ACHN (cell line): Measurements from ENCODE around the gene NR3C2.
"Not testable (repeated sequence)": the region's sequence is repeated elsewhere in the genome, so short reads cannot be mapped to it uniquely, and the experiment has no call there.

Experiments used
- DNase-seq: peaks from one replicate; pipeline ENCODE4 v3.0.0-alpha.2; 2015
- in situ Hi-C: cut with HindIII; loops from 2 replicates; pipeline ENCODE4 v1.10.0; 2017; ENCODE audit warnings: low sequenced_read_pairs, low pct_ligation_motif_present, low pct_unique_long_range_greater_than_20kb

NR3C2 gene

DNA sequence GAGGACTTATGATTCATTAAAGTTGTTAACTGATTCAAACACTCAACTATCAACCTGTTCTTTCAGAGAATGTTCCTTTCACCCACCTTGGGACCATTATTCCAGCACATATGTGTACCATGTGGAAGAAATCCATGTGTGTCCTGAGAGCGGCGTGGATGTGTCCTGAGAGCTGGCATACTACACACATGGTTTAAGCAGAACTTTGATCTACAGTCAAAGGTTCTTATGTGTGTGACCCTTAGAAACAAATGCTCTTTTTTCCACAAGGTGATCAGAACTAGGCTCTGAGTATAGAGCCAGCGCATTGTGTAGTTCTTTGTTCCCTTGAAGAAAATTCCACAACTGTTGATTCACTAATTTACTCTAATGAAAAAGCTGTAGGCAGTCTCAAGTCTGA lies 332.0 kb downstream of the NR3C2 start:
- in situ Hi-C loops = no loop called here
- DNase-seq = no peak

DNA sequence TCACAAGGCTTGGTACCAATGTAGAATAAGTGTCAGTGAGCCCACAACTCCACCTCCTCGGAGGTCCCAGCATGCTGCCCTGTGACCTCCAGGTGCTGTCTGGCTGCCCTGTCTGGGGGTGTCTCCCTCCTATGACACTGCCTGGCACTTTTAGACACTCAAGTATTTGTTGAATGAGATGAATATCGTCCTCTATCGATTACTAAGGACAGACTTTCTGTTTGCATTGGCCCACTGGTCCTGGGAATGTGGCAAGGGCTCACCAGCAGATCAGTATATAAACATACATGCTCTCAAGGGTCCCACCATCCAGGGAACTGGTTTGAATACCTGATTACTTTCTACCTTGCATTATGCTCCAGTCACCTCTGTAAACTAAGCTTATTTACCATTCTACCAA lies 333.0 kb downstream of the NR3C2 start:
- in situ Hi-C loops = no loop called here
- DNase-seq = no peak

DNA sequence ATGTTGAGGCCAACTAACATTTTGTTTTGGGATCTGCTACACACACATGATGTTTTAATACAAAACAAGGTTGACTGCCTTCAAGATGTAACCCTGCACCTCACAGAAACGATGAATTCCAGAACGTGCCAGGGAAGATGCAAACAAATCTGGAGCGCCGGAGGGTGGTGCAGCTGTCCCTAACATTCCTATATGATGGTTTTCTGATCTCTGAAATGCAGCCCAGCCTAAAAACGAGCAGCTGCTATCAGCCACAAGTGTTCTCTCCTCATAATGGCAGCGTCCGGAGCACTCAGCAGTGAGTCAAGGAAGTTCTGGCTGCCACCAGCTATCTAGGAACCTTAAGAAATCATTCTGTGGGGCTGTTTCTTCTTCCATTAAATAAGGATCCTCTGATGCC lies 333.4 kb downstream of the NR3C2 start:
- in situ Hi-C loops = no loop called here
- DNase-seq = no peak

DNA sequence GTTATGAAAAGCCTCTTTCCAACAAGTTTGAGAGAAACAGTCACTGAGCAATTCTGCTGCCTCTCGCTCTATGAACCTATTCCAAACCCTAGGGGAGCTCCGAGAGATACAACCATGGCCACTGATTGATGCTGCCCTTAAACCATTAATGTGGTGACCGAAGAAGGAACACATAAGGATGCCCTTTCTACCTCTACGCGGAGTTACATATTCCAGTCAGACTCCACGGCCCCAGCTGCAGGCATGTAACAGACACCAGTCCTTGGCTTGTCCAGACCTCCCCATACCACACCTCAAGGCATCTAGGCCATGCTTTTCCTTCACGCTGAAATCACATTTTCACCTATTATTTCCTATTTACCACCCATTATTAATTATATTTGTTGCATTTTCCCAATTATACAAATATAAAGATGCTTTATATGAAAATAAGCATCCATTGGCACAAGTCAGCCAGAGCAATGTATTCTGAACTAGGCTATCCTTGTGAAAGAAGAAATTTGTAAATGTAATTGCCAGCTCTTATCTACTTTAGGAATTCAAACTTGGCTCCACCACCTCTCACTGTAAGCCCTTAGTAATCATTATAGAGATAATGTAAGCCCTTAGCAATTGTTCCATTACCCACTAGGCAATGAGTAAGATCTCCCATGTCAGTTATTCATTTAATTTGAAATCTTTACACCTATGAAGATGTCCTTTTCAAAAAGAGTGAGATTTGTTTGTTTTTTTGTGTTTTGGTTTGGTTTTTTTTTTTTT lies 338.4 kb downstream of the NR3C2 start:
- in situ Hi-C loops = no loop called here

DNA sequence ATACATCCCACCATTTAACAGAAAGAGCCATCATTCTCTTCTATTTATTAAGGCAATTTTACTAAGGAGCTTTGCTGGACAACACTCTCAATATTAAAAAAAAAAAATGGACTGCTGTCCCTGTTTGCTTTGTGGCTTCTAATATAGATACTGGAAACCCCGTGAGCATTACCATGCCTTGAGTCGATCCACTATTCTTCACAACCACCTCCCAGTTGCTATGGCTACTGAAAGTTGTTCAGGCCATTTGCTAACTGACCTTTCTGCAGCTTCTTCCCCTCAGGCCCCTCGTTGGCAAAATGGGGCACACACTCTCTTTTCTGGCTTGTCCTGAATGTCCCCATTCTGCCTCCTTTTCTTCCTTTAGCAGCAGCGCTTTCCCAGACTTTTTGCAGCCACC lies 340.4 kb downstream of the NR3C2 start:
- no peak for DNase-seq
- in situ Hi-C loops = no loop called here

More for the DNA sequence above, 338.4 kb downstream of the NR3C2 start:
- DNase-seq = no peak

DNA sequence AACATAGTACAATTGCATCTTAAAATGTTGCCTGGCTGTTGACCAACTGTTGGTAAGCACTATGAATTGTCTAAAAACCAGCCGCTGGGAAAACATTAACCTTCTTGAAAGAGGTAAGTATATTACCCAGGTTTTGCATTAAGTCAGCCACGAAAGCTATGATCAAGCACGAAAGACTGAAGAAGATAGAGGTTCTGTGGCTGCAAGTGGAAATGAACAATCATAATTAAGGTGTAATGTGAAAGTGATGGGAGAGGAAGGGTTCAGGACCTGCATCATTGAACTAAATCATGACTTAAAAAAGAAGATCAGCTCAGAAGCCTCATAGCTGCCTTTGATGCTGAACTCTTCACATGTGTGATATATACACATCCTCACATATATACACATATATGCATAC lies 341.0 kb downstream of the NR3C2 start:
- DNase-seq = no peak
- in situ Hi-C loops = no loop called here

DNA sequence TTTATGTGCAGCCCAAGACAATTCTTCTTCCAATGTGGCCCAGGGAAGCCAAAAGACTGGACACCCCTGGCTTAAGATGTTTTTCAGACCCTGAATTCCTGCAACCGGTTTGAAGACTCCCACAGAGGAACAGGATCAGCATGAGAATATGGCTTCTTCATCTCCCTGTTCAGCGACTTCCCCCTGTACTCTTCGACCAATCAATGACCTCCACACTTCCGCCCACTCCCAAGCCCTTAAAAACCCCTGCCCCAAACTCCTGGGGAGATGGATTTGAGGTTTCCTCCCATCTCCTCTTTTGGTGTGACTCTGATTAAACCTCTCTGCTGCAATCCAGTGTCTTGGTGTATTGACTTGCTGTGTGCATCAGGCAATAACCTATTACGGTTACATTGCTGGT lies 344.4 kb downstream of the NR3C2 start:
- in situ Hi-C loops = no loop called here
- DNase-seq = no peak

DNA sequence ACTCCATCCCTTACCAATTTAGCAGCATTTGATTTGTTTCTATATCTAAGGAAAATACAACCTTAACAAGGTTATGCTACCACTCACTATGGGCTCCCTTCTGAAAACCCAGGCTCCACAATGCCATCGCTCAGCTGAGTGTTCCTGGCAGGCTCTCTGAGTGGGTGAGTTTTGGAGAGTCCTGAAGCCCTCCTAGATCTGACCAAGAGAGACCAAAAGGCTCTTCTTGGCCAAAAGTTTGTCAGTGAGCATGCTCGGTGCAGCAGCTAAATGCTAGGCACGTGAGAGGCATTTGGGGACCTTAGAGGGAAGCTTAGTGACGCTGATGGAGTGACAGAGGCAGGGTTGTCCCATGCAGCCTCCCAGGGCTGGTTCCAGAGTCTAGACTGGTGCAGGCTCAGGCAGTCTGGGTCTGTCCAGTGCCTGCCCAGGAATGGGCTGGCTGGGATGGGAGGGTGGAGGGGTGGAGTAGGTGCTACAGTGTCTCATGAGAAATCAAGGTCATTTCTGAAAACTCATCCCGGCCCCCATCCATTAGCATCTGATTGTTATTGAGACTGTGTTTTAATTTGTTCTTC lies 346.8 kb downstream of the NR3C2 start:
- DNase-seq = no peak
- in situ Hi-C loops = no loop called here

DNA sequence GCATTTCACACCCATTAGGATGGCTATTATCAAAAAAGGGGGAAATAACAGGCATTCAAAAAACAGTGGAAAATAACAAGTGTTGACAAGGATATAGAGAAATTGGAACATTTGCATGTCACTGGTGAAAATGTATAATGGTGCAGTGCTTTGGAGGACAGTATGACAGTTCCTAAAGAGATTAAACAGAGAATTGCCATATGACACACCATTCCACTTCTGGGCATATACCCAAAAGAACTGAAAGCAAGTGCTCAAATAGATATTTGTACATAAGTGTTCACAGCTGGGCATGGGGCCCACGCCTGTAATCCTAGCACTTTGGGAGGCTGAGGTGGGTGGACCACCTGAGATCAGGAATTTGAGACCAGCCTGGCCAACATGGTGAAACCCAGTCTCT lies 348.1 kb downstream of the NR3C2 start:
- in situ Hi-C loops = no loop called here
- no peak for DNase-seq

DNA sequence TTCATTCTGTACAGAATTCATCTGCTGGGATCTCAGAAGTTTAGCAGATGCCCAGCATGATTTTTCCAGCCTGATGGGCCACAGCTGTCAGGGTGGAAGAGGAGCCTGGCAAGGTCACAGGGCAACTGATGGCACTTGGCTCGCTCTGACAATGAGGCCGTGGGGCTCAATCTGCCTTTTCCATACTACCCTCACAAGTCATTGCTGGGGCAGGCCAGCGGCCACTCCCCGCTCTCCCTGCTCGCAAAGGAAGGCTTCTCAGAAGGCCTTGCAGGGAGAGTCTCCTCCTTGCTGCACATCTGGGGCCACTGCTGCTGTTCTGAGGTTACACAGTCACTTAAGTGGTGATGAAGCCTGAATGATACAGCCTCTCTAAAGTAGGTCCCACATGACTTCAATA lies 349.1 kb downstream of the NR3C2 start:
- in situ Hi-C loops = no loop called here
- DNase-seq = no peak

DNA sequence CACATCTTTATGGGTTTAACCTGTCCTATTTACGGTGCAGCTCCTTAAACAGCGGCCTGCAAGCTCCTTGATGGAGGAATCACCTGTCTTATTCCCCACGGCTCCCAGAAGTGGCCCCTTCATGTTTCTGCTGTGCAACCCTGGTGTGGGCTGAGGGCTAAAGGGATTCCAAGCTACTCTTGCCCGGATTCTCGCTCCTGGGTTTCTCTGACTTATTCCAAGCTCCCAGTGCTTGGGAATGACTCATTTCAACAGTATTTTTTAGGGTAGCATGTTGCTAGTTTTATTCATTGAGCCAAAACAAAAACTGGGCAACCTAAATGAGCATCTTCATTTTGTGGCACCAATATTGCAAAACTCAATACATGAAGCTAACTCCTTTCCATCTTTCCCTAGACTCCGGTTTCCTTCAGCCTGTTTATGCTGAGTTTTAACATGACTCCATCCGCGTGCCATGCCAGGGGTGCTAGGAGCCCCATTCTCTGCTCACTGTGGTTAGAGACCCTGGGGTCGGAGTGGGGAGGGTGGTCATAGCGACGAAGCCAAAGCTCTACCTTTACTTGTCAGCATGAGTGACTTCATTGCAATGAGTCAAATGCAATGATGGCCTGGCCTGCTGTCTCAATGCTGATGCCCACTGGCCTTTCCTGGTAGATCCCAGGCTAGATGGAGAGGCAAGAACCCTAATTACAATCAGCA lies 349.7 kb downstream of the NR3C2 start:
- DNase-seq = no peak
- in situ Hi-C loops = no loop called here

DNA sequence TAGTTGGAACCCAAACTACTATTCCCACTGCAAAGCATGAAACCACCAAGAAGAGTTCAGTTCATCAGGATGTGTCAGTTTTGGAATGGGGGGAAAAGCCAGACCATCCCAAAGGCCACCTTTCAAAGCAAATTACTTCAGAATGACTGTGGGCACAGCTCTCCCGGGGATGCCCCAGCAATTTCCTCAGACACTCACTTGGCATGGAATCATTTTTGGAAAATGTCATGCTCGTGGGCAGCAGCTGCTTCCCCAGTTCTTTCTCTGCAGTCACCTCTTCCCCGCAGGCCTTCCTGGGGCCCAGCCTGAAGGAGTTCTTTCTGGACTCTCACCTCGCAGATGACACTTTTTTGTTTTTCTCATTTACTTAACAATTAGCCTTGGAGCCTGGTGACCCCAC lies 350.3 kb downstream of the NR3C2 start:
- in situ Hi-C loops = no loop called here
- no peak for DNase-seq

DNA sequence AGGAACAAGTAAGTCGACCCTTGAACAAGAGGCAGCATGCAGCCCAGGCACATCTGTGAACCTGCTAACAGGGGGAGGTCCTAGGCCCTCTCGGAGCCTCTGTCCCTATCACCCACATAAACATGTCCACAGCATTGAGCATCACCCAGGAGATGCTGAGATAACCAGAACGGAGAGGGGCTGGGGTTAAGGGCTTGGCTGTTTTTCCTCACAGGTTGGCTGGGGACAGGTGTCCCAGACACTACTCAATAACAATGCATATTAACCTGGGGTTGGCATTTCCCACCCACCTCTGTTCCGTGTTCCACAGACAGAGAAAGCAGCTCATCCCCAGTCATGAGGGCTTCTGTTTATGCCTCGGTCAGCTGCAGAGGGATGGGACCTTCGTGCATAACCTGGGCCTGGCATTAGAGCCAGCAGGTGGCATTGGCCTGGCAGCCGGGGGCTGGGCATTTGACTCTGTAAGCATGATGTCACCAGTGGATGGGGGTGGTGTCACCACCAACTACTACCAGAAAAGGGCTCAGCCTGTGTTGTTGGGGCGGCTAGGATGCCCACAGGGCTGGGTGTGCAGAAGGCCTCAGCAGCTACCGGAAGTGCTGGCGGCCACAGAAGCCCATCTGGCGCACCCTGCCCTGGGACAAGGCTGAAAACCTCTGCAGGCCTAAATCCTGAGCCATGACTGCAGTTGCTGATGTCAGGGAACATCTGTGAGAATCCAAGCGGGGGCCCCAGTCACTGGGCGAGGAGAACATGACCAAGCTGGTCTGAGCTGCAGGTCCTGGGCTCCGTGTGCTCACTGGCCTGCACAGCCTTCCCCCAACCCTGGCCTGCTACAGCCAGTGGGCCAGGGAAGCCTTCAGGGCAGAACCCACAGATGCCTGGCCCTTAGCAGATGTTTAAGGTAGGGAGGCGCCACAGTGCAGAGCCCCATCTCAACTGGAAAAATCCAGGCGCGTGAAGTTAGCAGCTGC lies 351.4 kb downstream of the NR3C2 start:
- no peak for DNase-seq
- in situ Hi-C loops = no loop called here

DNA sequence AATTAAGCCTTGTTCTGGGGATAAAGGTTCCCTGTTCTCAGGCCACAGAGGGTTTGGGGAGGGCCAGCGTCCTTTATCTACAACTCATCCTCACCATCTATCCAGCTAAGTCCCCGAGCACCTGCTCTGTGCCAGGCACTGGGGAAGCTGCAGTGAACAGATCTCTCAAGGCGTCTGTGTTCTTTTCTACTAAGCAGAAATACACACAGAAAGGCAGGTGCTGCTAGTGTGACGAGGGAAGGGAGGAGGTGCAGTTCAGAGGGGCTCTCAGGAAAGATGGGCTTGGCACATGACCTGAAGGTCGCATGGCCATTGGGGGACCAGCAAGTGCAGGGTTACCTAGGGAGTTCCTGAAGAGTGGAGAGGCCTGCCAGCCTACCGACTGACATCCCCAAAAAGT lies 352.2 kb downstream of the NR3C2 start:
- in situ Hi-C loops = no loop called here
- no peak for DNase-seq

DNA sequence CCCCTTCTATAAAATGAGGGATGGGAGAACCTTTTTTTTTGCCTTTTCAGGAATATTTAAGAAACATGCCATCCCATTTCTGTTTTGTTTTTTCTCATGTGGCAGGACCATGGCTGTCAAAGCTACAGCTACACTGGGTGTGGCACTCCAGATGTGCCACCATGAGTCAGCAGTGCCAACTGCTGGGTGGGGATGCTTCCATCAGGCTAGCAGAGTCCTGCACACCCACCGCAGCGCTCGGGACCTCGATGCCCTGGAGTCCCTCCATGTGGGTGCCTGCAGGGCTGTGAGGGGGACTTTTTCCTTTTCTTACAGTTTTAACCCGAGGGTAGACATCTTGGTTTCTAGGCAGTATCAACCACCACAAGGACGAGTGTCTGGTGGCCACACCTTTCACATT lies 352.6 kb downstream of the NR3C2 start:
- DNase-seq = no peak
- in situ Hi-C loops = no loop called here

DNA sequence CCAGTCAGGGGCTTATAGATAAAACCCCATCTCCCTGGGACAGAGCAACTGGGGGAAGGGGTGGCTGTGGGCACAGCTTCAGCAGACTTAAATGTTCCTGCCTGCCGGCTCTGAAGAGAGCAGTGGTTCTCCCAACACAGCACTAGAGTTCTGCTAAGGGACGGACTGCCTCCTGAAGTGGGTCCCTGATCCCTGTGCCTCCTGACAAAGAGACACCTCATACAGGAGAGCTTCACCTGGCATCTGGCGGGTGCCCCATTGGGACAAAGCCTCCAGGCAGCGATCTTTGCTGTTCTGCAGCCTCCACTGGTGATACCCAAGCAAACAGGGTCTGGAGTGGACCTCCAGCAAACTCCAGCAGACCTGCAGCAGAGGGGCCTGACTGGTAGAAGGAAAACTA lies 359.1 kb downstream of the NR3C2 start:
- in situ Hi-C loops = not testable (repeated sequence)

DNA sequence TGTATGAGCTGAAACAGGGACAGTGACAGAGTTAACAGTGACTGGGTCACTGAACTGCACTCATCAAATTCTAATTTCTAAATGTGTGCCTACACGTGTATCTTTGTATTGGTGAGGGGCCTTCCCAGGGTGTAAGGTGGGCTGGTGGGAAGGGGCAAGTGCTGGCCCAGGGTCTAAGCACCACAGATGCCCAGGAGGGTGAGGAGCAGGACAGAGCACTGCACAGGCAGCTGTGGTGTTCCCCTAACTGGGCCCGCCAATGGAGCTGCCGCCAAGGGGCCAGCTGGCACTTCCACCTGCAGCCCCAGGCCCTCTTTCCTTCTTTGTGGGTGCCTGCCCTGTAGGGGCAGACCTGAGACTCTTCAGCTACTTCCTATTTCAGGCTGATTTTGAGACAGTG lies 360.5 kb downstream of the NR3C2 start:
- DNase-seq = no peak
- in situ Hi-C loops = no loop called here

More for the DNA sequence above, 359.1 kb downstream of the NR3C2 start:
- not testable (repeated sequence) for DNase-seq

DNA sequence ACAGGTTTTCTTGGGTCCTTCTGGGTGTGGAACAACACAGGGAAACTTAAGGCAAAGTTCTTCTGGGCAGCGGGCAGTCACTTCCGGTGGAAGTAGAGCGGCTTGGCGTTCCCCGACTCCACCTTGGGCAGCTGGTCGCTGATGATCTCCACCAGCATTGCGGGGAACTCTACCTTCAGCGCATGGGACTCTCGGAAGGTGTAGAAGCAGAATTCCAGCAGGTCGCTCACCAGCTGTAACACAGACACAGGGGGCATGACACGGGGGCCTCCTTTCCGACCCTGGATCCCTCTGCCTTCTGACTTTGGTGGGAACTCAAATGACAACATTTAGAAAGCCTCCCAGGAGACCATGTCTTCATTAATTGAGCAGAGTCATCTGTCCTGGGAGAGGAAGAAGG lies 360.9 kb downstream of the NR3C2 start:
- in situ Hi-C loops = no loop called here

DNA sequence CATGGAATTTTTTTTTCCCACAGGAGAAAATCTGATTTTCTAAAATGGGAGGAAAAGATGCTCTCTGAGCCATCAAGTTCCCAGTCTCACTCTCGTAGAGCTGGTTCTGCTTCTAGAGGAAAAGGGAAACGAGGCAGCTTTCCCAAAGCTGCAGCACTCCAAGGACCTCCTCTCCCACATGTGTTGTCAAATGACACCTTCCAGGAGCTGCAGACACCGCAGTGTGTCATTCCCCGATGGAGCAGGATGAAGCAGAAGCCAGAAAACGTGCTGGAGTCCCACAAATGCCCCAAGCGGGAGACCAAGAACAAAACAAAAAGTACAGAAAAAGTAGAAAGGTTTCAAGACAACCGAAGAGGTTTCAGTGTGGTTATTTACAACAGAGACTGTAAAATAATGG lies 362.3 kb downstream of the NR3C2 start:
- in situ Hi-C loops = no loop called here

More for the DNA sequence above, 360.9 kb downstream of the NR3C2 start:
- DNase-seq = no peak

More for the DNA sequence above, 362.3 kb downstream of the NR3C2 start:
- DNase-seq = no peak
